ENCODE data around the gene STRBP.
"Not testable (repeated sequence)": the region's sequence is repeated elsewhere in the genome, so short reads cannot be mapped to it uniquely, and the experiment has no call there.

Gene STRBP

DNA sequence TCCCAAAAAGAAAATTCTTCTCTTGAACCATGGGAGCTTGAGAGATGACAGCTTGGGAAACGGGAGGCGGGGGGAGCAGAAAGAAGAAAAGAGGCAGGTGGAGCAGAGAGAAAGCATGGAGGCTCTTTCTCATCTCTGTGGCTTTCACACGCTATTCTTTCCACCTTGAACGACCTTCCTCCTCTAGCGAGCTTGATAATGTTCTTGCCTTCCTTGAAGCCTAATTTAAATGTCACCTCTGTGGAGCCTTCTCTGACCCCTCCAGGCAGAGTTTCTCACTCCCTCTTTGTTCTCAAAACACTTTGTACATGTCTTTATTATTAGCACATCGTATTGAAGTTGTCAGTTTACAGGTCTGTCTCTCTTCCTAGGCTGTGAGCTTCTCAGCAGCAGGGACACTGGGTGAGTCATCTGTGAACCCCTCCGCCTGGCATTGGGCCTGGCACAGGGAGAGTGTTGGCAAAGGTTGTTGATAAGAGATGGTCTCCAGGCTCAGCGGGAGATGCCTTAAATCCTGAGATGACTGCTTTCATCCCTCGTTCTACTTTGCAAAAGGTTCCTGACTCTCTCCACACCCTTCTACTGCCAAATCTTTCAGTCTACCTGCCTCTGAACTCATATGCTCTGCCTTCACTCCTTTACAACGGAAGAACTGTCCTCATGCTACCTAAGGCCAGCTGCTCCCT is 14.1 kb upstream of the STRBP start:
- DNase-seq = peak; percentile 73

- no peak for DNase-seq
Observed at GRCh38 chr9:123281659-123282350, 13.4 kb upstream of the STRBP start.

DNA sequence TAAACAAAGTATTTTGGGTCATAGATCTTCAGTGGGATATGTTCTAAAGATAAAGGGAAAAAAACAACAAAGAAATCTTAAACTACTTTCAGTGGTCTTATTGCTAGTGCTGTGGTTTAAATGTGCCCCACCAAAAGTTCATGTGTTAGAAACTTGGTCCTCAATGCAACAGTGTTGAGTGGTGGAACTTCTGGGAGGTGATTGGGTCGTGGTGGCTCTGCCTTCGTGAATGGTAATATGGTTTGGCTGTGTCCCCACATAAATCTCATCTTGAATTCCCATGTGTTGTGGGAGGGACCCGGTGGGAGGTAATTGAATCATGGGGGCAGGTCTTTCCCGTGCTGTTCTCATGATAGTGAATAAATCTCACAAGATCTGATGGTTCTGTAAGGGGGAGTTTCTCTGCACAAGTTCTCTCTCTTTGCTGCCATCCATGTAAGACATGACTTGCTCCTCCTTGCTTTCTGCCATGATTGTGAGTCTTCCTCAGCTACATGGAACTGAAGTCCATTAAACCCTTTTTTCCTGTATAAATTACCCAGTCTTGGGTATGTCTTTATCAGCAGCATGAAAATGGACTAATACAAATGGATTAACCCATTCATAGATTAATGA is 10.6 kb upstream of the STRBP start:
- not testable (repeated sequence) for DNase-seq

DNA sequence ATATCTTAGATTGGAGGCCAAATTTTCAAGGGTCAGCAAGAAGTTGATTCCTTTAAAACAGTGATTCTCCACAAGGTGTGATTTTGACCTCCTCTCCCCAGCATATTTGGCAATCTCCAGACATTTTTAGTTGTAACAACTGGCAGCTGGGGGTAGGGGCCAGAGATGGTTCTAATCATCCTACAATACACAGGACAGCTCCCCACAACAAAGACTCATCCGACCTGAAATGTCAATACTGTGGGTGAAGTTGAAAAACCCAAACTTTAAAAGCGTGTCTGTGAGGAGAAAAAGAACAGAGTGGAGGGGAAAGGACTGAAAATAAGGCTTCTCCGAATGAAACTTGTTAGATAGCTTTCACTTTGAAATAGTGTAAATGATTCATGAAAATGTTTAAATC is 10.0 kb upstream of the STRBP start:
- no peak for DNase-seq

DNA sequence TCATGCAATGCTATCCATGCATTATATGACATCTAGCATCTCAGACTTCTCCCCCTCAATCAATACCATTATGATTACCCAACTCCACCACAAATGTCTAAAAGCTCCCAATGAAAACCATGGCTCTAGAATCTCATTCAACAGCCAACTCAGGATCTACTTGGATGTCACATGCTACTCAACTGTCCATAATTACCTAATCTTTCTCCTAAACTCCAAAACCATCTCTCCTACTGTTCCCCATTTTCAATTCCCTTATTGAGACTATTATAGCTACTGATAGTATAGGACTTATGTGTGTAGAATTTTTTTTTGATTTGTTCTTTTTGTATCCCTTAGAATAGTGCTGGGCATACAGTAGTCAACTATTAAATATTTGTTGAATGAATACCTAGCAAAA is 8.2 kb upstream of the STRBP start:
- no peak for DNase-seq

GRCh38 chr9:123271133-123271532 is 2.7 kb upstream of the STRBP start:
- DNase-seq = not testable (repeated sequence)

- DNase-seq = peak; percentile 26
Observed at GRCh38 chr9:123269281-123269680, 895 bp upstream of the STRBP start.

DNA sequence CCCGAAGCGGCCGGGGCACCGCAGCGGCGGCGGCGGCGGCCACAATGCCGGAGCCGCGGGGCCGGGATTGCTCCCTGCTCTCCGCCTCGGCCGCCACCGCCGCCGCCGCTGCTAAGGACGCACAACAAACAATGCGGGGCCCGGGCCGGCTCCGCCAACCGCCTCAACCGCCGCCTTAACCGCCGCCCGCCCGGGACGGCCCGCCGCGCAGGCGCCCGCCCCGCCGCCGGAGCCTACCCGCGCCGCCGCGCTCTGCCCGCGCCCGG is 254 bp downstream of the STRBP start:
- peak; percentile 80 for DNase-seq

- peak; percentile 49 for DNase-seq
Observed at GRCh38 chr9:123267481-123268198, 746 bp downstream of the STRBP start.

- DNase-seq = no peak
Observed at GRCh38 chr9:123266655-123267399, 1.6 kb downstream of the STRBP start.

- DNase-seq = peak; percentile 24
Observed at GRCh38 chr9:123265833-123266232, 2.6 kb downstream of the STRBP start.

- DNase-seq = no peak
Observed at GRCh38 chr9:123263227-123263626, 5.2 kb downstream of the STRBP start.

DNA sequence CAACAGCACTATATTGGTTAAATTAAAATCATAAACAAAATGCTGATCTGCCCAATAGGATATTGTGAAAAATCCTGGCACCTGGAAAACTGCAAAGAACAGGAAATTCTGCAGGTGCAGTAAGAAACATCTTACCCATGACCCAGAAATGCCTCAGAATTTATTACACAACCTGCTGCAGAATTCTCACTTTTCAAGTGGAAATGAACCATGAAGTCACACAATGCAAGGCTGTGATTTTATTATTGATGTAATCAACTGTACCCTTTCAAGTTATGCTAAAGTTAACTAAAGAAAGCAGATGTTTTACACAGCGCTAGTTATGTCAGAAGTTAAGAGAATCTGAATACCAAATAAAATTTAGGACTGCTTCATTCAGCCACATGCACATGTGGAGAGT is 6.0 kb downstream of the STRBP start:
- DNase-seq = peak; percentile 83

GRCh38 chr9:123261006-123261677 is 7.2 kb downstream of the STRBP start:
- peak; percentile 49 for DNase-seq

- no peak for DNase-seq
Observed at GRCh38 chr9:123260340-123260739, 8.0 kb downstream of the STRBP start.

DNA sequence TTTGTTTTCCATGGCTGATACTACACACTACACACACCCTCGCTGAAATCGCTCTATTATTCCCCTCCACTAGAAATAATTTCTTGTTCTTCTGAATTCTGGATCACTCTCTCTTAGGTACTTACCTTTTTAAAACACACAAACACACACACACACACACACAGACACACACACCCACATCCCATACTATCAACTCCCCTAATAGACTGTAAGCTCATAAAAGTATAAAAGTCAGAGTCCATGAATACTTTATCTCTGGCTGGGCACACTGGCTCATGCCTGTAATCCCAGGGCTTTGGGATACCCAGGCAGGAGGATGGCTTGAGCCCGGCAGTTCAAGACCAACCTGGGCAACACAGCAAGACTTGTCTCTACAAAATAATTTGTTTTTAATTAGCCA is 11.1 kb downstream of the STRBP start:
- no peak for DNase-seq

DNA sequence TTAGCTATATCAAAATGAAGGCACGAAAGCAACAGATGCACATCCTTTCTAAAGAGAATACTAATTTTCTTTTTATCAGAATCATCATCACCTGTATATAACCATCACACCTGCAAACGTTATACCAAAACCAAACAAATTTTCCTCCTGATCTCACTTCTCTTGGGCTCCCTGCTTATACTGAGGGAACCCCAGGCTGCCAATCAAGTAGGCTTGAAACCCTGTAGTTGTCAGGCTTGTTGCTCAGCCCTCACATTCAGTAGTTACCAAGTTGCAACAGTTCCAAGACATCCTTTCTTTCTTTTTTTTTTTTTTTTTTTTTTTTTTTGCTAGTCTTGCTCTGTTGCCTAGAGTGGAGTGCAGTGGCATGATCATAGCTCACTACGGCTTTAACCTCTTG is 12.7 kb downstream of the STRBP start:
- no peak for DNase-seq

- no peak for DNase-seq
Observed at GRCh38 chr9:123253204-123253603, 15.2 kb downstream of the STRBP start.

GRCh38 chr9:123251741-123252140 is 16.6 kb downstream of the STRBP start:
- DNase-seq = peak; percentile 88

DNA sequence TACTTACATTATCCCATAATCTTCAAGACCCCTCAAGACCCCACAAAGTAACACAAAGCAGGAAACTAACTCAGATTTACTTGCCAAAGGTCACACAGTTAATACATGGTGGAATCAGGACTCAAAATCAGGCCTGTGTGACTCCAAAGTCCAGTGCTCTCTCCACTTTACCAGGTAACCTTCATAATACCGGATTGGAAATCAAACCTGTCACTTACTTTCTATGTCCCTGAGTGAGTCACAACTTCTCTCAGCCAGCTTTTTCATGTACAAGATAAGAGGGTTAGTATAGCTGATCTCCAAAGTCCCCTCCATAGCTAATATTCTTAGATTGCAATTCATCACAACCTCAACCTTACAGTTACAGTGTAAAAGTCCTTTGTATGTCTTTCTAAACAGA is 17.1 kb downstream of the STRBP start:
- no peak for DNase-seq

GRCh38 chr9:123250504-123250903 is 17.9 kb downstream of the STRBP start:
- no peak for DNase-seq

DNA sequence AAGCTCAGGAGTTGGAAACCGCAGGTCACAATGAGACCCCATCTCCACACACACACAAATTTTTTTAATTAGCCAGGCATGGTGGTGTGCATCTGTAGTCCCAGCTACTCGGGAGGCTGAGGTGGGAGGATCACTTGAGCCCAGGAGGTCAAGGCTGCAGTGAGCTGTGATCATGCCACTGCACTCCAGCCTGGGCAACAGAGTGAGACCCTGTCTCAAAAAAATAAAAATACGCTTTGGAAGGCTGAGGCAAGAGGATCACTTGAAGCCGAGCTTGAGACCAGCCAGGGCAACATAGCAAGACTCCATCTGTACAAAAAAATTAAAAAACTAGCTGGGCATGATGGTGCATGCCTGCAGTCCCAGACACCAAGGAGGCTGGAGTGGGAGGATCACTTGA is 19.2 kb downstream of the STRBP start:
- not testable (repeated sequence) for DNase-seq

- DNase-seq = no peak
Observed at GRCh38 chr9:123248630-123249029, 19.8 kb downstream of the STRBP start.

Measured in NCI-H69 (cell line).